GM21447 (cell line): Measurements from ENCODE around the gene HOXA13.

ENCODE experiments used
- ATAC-seq: cut with Tn5 transposase; IDR thresholded peaks from one replicate; pipeline ENCODE4 v1.9.1; 2021; ENCODE audit not compliant: unreplicated experiment

HOXA13 gene

GRCh38 chr7:27148756-27149641, 50.9 kb downstream of the HOXA13 start:
- ATAC-seq = no peak

DNA sequence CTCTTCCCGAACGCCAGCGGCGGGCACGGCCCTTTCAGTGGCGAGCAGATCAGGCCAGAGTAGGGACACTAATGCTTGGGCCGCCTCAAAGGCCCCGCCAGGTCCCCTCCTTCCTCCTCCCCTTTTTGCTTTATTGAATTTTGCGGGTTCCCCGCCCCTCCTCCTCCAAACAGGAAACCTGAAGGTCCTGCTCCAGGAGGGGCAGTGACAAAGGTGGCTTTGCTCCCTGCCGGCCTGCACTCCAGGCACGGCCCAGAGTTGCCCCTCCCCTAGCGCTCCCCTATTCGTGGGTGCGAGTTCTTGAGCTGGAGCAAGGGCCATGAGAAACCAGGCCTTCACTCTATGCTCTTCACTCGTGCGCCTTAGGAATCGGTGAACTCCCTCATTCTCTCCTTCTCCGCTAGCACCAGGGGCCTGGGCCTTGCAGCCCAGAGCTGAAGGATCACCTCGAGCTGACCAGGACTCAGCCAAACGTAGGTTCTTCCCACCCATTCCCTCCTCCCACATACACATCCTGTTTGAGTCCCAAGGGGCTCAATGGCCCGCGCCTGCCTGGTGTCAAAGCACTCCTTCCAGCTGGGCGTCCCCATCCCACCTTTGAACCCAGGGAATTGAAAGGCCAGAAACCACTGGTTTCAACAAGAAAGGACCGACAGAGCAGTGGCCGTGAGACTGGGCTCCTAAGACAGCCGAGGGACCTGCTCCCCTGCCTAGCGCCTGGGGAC, 51.7 kb downstream of the HOXA13 start:
- ATAC-seq = no peak

GRCh38 chr7:27147199-27148030, 52.5 kb downstream of the HOXA13 start, which contains the start of gene HOXA6:
Gene HOXA6 (minus strand): TSS chr7:27147774. CDS start chr7:27147749, 25 bp downstream.
- ATAC-seq = no peak

DNA sequence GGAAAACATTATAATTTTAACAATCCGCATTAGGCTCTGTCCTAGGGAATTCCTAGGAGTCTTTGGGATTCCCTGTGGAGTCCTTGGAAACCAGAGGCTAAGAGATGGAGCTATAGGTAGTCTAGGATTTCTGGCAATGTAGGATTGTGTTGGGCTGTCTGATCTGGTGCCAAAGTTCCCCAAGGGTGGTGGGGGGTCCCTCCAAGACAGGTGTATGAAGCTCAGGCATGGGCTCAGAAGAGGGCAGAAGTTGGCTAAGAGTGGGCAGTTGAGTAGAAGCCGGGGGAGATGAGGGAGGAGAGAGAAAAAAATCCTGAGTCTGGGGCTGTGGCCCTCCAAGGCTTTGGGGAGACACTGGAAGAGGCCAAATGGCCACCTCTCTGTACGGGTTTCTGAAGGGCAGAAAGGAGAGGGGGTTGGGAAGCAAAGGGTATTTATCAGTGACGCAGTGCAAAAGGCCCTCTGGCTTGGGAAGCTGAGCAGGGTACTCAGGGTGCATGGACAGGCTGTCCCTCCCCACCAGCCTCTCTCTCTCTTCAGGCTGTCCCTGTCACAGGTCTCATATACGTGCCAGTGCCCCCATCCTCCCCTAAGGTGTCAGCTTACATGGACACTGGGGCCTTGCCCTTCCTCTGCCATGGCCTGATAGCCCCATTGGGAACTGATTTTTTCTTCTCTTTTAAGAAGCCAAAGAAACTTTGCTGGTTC, 53.2 kb downstream of the HOXA13 start:
- ATAC-seq = no peak

- no peak for ATAC-seq
Measured at GRCh38 chr7:27145914-27146412, 53.9 kb downstream of the HOXA13 start.

- ATAC-seq = no peak
Measured at GRCh38 chr7:27145165-27145913, 54.6 kb downstream of the HOXA13 start.

- ATAC-seq = no peak
Measured at GRCh38 chr7:27144781-27145164, 55.1 kb downstream of the HOXA13 start.
